Osteoblast (primary cell): ENCODE results near the gene MACF1. TPM values are rescaled to one million over a fixed set of nuclear protein-coding genes. Genes with fewer than 3 reads are reported as not detected.
A peak's percentile ranks its signal among the peaks of the same experiment; 100 is the strongest.

Experiments used
- DNase-seq: peaks from one replicate; pipeline ENCODE4 v3.0.0; 2011; ENCODE audit warnings: low spot score, mixed read lengths; ENCODE audit not compliant: insufficient read length; ENCODE audit errors: missing footprints
- H2AFZ ChIP-seq: 2 replicates; pipeline ENCODE4 v1.6.0; 2011; ENCODE audit warnings: mild to moderate bottlenecking, low read length
- H3K27ac ChIP-seq: 2 replicates; pipeline ENCODE4 v1.5.1; 2011; ENCODE audit warnings: mild to moderate bottlenecking, low read depth, low read length, moderate library complexity
- H3K27me3 ChIP-seq: 2 replicates; pipeline ENCODE4 v1.6.0; 2012; ENCODE audit warnings: mild to moderate bottlenecking, control low read depth, inconsistent platforms, low read length, moderate library complexity; ENCODE audit not compliant: insufficient read depth
- H3K36me3 ChIP-seq: 2 replicates; pipeline ENCODE4 v1.5.1; 2011; ENCODE audit warnings: mild to moderate bottlenecking, low read length, control low read depth, moderate library complexity; ENCODE audit not compliant: insufficient read depth
- H3K4me1 ChIP-seq: 2 replicates; pipeline ENCODE4 v1.5.1; 2011; ENCODE audit warnings: mild to moderate bottlenecking, low read length, control low read depth, moderate library complexity; ENCODE audit not compliant: insufficient read depth
- H3K4me2 ChIP-seq: 2 replicates; pipeline ENCODE4 v1.6.0; 2011; ENCODE audit warnings: mild to moderate bottlenecking, low read length; ENCODE audit not compliant: insufficient read depth
- H3K4me3 ChIP-seq: fragments of 200-600 bp; sonication (generic); 3 replicates; pipeline ENCODE4 v1.5.1; 2012; ENCODE audit warnings: mild to moderate bottlenecking, low read length, inconsistent platforms; ENCODE audit not compliant: insufficient read depth
- H3K79me2 ChIP-seq: 2 replicates; pipeline ENCODE4 v1.6.0; 2012; ENCODE audit warnings: mild to moderate bottlenecking, low read length, control low read depth, inconsistent platforms; ENCODE audit not compliant: insufficient read depth
- H3K9me3 ChIP-seq: 2 replicates; pipeline ENCODE4 v1.5.1; 2011; ENCODE audit warnings: low read depth, low read length, control low read depth
- H4K20me1 ChIP-seq: 2 replicates; pipeline ENCODE4 v1.6.0; 2012; ENCODE audit warnings: mild to moderate bottlenecking, low read length, control low read depth; ENCODE audit not compliant: insufficient read depth
- total RNA-seq: library from RNA; depleted of rRNA; stranded (reverse); fragments of >200 nt; gene quantifications from 2 replicates; pipeline ENCODE4 v1.2.3, GENCODE V29; 2012
- TF ChIP-seq, protein P1 (sequence below): IDR thresholded peaks from 2 replicates; pipeline ENCODE4 v1.5.1; 2011; ENCODE audit warnings: mild to moderate bottlenecking, low read depth, low read length, moderate library complexity; ENCODE audit errors: extremely low read depth

MACF1 gene
- total RNA-seq, 1 donor, result 424 TPM

GRCh38 chr1:39397487-39397886 is 193.0 kb downstream of the MACF1 start:
- Histone ChIP-seq H3K4me3 (no peak overlapping the region), H2AFZ (no peak overlapping the region), H3K79me2 (peaks cover 71% of the 10 kb centered on the region), H3K27ac (peak overlapping the region; percentile 78), H3K4me2 (peak overlapping the region; percentile 53), H3K36me3 (no peaks in the 10 kb centered on the region), H3K27me3 (no peaks in the 10 kb centered on the region), H4K20me1 (no peaks in the 10 kb centered on the region), H3K4me1 (peaks cover 70% of the 10 kb centered on the region), H3K9me3 (no peaks in the 10 kb centered on the region)
- TF ChIP-seq, protein P1, sequence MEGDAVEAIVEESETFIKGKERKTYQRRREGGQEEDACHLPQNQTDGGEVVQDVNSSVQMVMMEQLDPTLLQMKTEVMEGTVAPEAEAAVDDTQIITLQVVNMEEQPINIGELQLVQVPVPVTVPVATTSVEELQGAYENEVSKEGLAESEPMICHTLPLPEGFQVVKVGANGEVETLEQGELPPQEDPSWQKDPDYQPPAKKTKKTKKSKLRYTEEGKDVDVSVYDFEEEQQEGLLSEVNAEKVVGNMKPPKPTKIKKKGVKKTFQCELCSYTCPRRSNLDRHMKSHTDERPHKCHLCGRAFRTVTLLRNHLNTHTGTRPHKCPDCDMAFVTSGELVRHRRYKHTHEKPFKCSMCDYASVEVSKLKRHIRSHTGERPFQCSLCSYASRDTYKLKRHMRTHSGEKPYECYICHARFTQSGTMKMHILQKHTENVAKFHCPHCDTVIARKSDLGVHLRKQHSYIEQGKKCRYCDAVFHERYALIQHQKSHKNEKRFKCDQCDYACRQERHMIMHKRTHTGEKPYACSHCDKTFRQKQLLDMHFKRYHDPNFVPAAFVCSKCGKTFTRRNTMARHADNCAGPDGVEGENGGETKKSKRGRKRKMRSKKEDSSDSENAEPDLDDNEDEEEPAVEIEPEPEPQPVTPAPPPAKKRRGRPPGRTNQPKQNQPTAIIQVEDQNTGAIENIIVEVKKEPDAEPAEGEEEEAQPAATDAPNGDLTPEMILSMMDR, result no peak
- DNase-seq, result no peak

DNA sequence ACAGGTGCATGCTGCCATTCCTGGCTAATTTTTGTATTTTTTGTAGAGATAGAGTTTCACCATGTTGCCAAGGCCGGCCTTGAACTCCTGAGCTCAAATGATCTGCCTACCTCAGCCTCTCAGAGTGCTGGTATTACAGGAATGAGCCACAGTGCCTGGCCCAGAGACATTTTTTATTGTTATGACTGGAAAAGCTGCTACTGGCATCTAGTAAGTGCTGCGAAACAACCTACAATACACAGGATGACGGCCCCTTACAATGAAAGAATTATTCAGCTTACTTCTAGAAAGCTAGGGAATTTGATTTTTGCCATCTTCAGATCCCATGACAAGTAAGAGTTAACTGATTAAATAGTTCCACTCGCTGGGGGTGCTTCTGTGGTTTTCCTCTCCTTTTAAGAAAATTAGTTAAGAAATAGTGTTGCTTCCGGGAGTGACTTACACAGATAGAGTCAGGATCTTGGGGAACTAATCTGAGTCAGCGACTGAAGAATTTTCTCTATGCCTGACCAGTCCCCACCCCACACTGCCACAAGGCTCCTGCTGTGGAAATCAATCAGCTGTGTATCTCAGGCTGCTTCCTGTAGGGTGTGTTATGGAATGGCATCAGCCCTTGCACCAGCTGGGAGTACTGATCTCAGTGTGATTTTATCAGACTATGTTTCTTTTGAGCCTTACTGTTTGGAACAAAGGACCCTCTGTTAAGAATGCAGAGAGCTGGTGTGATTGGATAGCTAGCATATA is 194.0 kb downstream of the MACF1 start:
- DNase-seq, result peak; percentile 93
- Histone ChIP-seq H3K4me2 (peak overlapping the region; percentile 53), H3K27ac (peak overlapping the region; percentile 78), H3K4me1 (peaks cover 62% of the 10 kb centered on the region), H3K4me3 (peak overlapping the region; percentile 25), H2AFZ (no peak overlapping the region), H3K27me3 (no peaks in the 10 kb centered on the region), H4K20me1 (no peaks in the 10 kb centered on the region), H3K36me3 (no peaks in the 10 kb centered on the region), H3K9me3 (no peaks in the 10 kb centered on the region), H3K79me2 (peaks cover 67% of the 10 kb centered on the region)
- TF ChIP-seq, protein P1, result no peak

DNA sequence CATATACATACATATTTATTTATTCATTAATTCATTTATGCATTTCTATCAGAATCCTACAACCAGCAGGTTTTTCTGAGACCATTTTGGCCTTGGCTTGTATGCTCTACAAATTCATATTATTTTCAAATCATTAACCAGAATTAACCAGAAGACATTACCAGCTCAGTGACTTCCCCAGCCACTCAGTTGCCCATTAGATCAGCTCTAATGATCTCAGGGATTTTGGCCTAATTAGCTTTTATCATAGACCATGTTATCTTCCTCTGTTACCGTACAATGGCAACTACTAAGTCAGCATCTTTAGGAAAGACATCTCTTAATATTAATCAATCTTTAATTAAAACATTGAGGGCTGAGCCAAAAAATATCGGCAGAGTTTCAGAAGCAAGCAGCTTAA is 196.6 kb downstream of the MACF1 start:
- H3K27me3 ChIP-seq, result no peaks in the 10 kb centered on the region
- H3K4me1 ChIP-seq, result peaks cover 48% of the 10 kb centered on the region
- TF ChIP-seq, protein P1, result no peak
- H3K4me2 ChIP-seq, result no peak overlapping the region
- H3K4me3 ChIP-seq, result no peak overlapping the region
- no peaks in the 10 kb centered on the region for H4K20me1 ChIP-seq
- no peak overlapping the region for H2AFZ ChIP-seq
- no peak for DNase-seq
- no peaks in the 10 kb centered on the region for H3K9me3 ChIP-seq
- H3K36me3 ChIP-seq, result no peaks in the 10 kb centered on the region
- peaks cover 48% of the 10 kb centered on the region for H3K79me2 ChIP-seq
- no peak overlapping the region for H3K27ac ChIP-seq

- H3K4me2 ChIP-seq, result no peak overlapping the region
- H3K79me2 ChIP-seq, result peaks cover 40% of the 10 kb centered on the region
These were observed 200.4 kb downstream of the MACF1 start for GRCh38 chr1:39404876-39405275.

More at GRCh38 chr1:39404876-39405275, 200.4 kb downstream of the MACF1 start:
- Histone ChIP-seq H4K20me1 (peaks cover 3% of the 10 kb centered on the region), H3K36me3 (no peaks in the 10 kb centered on the region), H3K9me3 (no peaks in the 10 kb centered on the region), H3K27ac (no peak overlapping the region), H3K4me1 (peaks cover 33% of the 10 kb centered on the region), H2AFZ (no peak overlapping the region), H3K27me3 (no peaks in the 10 kb centered on the region), H3K4me3 (no peak overlapping the region)
- TF ChIP-seq, protein P1, result no peak
- DNase-seq, result no peak
